VCaP (cell line): ENCODE results near the gene RGCC.

Experiments
- H3K27ac ChIP-seq: fragments of 450-650 bp; 2 replicates; pipeline ENCODE4 v1.5.1; 2017
- TF ChIP-seq, protein P1 (sequence below): fragments of 450-650 bp; conservative IDR thresholded peaks from 2 replicates; pipeline ENCODE4 v1.5.1; 2017; ENCODE audit warnings: mild to moderate bottlenecking, moderate library complexity

RGCC gene

DNA sequence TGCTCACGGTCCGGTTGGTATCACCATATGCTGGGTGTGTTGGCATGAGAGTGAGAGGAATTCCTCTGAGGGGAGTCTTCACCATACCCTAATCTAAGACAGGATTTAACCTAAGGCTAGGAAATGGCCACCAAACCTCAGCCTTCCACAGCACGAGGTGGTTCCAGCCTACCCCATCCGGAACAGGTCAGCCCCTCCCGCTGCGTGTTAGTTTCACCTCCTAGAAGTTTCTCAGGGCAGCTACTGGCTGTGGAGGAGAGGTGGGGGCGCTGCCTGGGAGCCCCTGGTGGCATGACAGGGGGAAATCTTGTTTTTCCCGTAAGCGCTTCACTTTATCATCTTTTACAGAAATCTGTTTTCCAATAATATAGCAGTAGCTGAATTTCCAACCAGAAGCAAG, 55.1 kb downstream of the RGCC start:
- TF ChIP-seq, protein P1, sequence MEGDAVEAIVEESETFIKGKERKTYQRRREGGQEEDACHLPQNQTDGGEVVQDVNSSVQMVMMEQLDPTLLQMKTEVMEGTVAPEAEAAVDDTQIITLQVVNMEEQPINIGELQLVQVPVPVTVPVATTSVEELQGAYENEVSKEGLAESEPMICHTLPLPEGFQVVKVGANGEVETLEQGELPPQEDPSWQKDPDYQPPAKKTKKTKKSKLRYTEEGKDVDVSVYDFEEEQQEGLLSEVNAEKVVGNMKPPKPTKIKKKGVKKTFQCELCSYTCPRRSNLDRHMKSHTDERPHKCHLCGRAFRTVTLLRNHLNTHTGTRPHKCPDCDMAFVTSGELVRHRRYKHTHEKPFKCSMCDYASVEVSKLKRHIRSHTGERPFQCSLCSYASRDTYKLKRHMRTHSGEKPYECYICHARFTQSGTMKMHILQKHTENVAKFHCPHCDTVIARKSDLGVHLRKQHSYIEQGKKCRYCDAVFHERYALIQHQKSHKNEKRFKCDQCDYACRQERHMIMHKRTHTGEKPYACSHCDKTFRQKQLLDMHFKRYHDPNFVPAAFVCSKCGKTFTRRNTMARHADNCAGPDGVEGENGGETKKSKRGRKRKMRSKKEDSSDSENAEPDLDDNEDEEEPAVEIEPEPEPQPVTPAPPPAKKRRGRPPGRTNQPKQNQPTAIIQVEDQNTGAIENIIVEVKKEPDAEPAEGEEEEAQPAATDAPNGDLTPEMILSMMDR = no peak

DNA sequence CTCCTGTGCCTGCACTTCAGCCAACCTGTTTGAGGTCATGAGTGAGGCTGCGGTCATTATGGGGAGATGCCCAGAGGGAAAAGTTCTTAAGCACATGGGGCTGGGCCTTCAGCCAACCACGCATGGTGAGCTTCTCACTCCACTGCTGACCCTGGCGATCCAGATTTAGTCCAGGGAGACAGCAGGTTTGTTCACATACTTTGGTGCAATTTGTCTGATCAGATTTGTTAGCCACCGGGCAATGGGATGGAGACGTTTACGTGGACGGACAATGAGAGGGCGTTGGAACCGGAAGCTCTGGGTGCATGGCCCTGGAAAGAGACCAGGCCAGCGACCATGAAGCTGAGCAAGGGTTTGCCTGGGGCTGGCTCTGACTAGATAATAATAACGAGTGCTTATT, 56.2 kb downstream of the RGCC start:
- no peak overlapping the region for H3K27ac ChIP-seq

More for the DNA sequence above, 55.1 kb downstream of the RGCC start:
- H3K27ac ChIP-seq = no peak overlapping the region

DNA sequence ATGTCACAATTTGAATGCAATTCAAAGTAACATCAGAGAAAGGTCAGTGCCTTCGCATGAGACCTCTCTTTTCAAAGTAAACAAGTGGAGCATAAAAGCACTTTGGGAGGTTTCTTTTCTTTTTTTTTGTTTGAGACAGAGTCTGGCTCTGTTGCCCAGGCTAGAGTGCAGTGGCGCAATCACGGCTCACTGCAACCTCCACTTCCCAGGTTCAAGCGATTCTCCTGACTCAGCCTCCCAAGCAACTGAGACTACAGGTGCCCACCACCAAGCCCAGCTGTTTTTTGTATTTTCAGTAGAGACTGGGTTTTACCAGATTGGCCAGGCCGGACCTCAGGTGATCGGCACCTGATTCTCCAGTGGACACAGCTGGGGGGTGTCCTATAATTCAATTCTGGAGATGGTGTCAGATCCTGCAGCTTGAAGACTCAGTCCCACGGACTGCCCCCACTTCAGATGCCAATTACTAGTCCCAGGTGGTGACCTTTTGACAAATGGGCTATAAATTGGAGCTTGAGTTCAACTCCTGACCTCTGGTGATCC, 57.6 kb downstream of the RGCC start:
- TF ChIP-seq, protein P1 = no peak

More for the DNA sequence above, 56.2 kb downstream of the RGCC start:
- TF ChIP-seq, protein P1 = no peak

DNA sequence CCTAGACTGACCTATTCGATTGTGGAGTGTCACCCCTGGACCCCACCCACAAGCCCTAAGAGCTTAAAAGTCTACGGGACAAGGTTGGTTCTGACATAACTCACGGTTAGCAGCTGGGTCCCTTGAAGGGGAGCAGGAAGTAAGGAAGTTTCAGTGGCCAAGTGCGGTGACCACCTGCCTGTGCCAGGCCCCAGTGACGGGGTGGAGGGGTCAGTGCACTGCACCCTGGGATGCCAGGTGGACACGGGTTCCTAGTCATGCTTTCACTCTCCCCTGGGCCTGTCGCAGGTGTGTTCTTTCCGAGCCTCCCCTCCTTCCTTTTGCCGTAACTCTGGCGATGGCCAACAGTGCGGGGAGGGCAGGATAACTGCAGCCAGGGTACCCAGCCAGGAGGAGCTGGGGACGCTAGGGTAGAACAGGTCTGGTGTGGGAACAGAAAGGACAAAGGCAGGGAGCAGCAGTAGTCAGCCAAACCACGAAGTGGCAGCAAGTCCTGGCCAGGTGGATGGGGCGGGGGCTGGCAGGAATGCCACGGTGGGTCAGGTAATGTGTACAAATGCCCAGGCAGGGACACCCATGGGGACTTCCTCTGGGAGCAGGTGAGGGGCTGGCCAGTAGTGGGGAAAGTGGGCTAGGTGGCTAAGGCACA, 58.3 kb downstream of the RGCC start:
- TF ChIP-seq, protein P1 = no peak
- H3K27ac ChIP-seq = no peak overlapping the region

More for the DNA sequence above, 57.6 kb downstream of the RGCC start:
- no peak overlapping the region for H3K27ac ChIP-seq

DNA sequence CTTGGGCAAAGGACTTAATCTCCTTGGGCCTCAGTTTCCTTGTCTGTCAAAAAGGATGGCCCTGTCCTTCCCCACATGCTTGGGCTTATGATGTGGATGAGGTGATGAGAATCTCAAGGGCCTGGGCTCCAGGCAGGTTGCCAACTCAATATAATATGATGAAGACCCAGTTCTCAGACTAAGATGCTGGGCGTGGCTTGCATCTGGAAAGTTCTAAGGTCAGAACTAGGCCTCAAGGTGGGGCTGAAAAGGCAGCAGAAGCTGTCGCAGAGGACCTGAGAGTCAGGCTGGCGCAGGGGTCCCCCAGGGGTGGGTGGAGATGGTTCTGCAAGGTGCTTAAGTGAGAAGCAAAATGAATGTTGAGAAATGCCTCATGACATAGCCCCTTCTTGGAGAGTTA, 58.8 kb downstream of the RGCC start:
- H3K27ac ChIP-seq = no peak overlapping the region
- TF ChIP-seq, protein P1 = no peak

DNA sequence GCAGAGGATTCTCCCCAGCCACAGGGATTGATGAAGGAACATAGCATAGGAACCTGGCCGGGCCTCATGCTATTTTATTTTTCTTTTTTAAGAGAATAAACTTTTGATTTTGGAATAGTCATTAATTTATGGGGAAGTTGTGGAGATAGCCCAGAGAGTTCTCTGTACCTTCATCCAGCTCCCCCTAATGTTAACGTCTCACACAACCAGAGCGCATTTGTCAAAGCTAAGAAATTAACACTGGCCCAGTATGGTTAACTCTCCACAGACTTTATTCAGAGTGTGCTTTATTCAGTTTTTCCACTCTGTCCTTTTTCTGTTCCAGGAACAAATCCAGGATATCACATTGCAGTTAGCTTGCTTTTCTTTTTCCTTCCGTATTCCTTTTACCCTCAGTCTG, 59.4 kb downstream of the RGCC start:
- TF ChIP-seq, protein P1 = no peak
- no peak overlapping the region for H3K27ac ChIP-seq

DNA sequence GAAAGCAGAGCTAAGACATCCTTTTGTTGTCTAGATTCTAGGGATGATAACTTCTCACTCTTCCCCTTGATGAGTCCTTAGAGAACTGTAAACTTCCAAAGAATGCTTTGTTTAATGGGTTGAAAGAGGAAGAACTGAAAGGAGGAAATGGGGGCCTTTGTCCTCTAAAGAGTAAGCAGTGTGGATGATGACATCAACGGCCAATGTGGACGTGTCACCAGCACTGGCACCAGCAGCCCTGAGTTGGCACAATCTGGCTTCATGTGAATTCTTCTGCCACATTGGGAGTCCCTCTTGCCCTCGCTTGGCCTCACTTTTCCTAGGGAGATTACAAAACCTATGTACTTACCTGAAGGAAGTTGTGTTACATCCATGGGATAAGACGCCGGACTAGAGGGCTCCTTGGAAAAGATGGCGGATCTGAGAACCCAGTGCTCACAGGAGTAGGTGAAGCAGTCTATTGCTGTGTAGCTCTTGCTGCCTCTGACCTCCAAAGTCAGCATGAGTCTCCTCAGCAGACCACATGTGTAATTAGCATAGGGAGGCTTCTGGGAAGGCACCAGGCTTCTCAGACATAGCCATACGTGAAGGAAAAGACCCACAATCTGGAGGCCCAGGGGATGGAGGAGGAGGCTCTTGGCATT, 62.8 kb downstream of the RGCC start:
- no peak overlapping the region for H3K27ac ChIP-seq
- TF ChIP-seq, protein P1 = no peak
